HG02588 (cell line): ENCODE results near the gene ALDH3A1.
"Not testable (repeated sequence)": the region's sequence is repeated elsewhere in the genome, so short reads cannot be mapped to it uniquely, and the experiment has no call there.

Experiments
- ATAC-seq: cut with Tn5 transposase; IDR thresholded peaks from one replicate; pipeline ENCODE4 v1.9.1; 2021; ENCODE audit warnings: mild to moderate bottlenecking, moderate library complexity; ENCODE audit not compliant: unreplicated experiment

Gene ALDH3A1

DNA sequence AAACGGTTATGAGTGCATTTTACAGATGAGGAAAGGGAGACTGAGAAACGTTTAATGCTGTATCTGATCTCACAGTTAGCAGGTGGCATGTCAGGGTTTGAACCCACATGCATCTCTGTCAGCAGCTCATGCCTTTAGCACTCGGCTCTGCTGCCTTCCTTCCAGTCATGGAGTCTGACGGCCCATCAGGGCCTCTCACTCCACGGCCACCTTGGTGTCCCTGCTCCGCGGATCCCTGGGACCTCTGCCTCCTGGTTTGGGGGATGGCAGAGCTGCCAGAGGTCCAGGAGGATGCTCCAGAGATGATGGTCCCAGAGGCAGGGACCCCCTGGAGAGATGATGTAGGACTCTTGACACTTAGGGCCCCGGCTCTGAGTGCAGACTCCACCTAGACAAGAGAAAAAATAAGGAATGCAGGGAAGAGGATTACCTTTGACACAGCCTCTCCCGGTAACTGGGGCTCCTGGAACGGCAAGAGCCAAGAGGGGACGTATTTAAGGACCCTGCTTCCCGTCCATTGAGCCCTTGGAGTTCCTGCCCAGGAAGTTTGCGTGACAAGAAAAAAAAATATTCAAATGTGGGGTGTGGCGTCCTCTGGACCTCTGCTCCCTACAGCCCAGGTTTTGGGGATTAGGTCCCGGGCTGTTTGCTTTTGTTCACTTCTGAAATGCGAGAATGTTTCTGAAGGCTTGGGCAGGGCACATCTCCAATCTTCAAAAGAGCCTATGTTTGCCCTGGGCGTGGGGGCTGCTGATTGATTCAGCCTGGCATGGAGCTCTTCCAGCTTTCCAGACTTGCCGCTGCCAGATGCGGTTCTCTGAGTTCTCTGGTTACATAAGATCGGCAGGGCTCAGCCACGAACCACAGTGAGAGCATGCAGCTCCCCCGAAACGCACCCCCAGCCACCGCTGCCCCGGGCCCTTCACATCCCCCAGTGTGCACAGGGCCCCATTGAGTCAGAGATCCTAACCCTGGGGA lies at the start of gene ALDH3A1:
TSS of gene ALDH3A1 (minus strand) at position 470 of the 978 bp plus-strand sequence. CDS start 3,169 bp downstream, outside the sequence.
- ATAC-seq, result no peak

DNA sequence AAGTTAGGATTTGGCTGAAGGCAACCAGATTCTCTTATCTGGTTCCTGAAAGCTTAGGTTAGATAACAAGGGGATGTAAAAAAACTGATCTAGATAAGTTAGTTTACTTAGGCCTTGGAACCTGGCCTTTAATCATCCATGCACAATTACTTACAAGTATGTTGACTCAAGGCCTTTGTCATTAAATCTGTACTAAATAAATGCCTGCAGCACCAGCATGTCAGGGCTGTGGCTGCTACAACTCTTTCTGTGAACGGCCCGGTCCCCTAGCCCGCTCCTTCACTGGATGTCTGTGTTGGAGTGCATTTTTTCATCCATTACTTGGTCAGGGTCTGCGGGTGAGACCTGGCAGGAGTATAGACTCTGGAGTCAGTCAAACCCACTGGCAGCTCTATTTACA lies 48.4 kb upstream of the ALDH3A1 start:
- no peak for ATAC-seq

DNA sequence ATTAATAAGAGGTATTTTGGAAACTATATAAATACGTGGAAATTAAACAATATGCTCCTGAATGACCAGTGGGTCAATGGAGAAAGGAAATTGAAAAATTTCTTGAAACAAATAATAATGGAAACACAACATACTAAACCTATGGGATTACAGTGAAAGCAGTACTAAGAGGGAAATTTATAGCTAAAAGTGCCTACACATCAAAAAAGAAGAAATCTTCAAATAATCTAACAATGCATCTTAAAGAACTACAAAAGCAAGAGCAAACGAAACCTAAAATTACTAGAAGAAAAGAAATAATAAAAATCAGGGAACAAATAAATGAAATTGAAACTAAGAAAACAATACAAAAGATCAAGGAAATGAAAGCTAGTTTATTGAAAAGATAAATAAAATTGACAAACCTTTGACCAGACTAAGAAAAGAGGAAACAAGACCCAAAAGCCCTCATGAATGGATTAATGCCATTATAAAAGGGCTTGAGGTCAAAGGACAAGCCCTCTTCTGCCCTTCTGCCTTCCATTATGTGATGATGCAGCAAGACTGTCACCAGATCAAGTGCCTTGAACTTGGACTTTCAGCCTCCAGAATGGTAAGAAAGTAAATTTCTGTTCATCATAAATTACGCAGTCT lies 43.9 kb upstream of the ALDH3A1 start:
- no peak for ATAC-seq

DNA sequence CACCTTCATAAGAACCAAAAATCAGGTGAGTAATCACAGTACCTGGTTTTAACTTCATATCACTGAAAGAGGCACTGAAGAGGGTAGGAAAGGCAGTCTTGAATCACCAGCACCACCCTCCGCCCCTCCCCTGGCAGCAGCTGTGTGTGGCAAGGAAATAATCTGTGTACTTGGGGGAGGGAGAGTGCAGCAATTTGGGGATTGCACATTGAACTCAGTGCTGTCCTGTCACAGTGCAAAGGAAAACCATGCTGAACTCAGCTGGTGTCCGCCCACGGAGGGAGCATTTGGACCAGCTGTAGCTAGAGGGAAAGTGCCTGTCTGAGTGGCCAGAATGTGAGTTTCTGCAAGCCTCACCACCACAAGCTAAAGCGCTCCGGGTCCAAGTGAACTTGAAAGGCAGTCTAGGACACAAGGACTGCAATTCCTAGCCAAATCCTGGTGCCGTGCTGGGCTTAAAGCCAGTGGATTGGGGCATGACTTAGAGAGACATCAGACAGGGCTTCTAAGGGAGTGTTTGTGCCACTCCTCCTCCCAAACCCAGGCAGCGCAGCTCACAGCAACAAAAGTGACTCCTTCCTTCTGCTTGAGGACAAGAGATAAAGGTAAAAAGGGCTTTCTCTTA lies 39.7 kb upstream of the ALDH3A1 start:
- no peak for ATAC-seq

DNA sequence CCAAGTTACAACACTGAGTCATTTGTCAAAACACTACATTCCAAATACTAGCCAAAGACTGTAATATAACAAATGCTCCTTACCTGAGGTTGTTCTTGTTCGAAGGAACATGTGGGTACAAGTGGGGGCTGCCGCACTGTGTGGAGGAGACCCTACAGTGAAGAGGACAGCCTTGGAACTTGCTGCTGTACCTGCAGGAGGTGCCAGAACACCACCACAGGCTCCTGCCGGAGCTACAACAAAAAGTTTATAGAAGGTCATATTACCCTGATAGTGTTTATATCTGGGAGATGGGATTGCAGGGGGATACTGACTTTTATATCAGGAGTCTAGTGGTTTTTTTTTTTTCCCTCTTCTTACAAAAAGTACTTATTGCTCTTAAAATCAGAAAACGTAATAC lies 37.8 kb upstream of the ALDH3A1 start:
- no peak for ATAC-seq

DNA sequence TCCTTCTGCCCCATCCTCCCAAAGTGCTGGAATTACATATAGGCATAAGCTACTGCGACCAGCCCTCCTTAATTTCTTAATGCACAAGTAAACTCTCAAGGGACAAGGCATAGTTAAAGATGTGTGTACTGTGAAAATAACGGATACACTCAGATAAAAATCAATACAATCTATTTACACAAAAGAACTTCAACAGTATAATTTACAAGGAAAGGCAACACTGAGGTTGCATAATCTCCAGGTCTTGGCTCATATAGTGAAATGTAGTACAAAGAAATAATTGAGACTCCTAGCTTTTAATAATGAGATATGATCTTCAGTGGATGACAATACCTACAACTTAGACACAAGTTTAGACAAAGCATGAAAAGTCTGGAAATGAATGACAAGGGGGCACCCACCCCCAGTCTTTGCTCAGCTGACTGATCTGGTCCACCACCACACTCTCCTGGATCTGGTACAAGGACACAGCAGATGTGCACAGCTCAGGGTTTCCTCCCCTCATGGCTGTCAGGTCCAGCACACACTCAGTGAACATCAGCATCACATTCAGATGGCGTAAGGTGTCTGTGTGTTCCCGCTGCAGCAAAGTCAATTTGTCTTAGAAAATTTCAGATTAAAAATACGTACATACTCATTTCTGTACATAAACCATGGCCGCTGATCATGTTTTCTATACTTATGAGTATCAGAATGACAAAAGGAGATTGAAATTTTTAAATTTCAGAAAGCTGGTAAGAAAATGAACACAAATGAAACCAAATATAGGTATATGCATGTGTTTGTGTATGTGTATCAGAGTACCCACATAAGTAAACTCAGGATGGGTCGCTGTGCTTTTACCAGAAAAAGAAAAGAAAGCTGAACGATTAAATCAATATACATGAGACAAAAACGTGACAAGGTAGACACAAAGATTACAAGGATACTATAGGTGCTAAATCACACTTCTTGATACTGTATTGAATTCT lies 33.7 kb upstream of the ALDH3A1 start:
- no peak for ATAC-seq

DNA sequence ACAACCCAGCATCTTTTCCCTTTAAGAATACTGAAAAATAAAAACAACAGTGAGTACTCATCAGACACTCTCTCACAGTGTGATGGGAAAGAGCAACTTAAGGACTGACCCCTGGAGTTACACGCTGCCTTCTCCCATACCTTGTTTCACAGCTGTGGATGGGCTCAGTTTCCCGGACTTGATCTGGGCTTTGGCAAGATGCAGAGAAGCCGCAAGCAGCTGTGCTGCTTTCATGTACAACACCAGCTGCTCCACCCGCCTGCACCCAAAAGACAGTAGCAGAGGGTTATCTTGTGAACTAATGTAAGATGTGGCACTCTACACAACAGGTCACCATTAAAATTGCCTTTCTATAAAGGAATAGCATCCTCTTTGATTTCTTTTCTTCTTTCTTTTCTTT lies 32.7 kb upstream of the ALDH3A1 start:
- ATAC-seq, result no peak

DNA sequence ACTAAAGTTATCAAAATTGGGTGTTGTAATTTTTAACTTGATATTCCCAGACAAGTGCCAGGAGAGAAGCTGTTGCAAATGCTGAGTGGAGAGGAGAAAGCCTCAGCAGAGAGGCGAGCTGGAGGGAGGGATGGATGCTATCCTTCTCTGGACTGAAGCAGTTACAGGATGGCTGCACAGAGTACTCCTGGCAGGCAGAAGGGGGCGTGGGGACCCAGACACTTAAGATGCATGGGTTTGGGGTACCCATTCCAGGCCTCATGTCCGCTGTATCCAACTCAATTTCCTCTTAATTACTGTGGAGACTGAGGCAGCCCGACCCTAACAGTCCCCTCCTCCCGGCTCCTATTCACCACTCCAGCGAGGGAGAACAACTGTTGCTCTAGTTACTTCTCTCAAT lies 25.4 kb upstream of the ALDH3A1 start:
- no peak for ATAC-seq

DNA sequence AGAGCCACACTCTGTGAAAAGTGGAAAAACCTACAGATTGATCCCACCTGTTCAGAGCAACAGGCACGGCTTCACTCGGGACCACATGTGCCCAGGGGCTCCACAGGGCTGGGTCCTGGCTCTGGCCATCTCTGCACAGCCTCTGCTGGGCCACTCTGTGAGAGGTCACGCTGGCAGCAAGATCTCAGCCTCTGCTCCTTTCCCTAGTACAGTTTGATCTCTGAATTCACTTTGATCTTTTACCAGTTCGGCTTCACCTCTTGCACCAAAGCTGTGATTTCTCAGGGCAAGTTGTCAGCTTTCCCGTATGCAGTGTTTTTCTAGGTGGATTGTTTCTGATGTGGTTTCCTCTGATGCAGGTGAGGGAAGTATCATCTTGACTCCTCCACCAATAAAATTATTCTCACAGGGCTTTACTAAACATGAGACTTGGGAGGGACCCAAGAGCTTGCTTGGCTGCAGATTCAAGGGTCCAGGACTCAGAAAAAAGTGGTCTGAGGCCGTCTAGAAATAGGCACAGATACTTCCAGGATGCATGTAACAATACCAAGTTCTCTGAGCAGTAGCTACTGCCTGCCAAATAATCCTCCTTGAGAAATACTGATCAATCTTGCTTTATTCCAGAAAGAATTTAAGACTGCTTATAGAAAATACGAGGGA lies 24.0 kb upstream of the ALDH3A1 start:
- ATAC-seq, result no peak

DNA sequence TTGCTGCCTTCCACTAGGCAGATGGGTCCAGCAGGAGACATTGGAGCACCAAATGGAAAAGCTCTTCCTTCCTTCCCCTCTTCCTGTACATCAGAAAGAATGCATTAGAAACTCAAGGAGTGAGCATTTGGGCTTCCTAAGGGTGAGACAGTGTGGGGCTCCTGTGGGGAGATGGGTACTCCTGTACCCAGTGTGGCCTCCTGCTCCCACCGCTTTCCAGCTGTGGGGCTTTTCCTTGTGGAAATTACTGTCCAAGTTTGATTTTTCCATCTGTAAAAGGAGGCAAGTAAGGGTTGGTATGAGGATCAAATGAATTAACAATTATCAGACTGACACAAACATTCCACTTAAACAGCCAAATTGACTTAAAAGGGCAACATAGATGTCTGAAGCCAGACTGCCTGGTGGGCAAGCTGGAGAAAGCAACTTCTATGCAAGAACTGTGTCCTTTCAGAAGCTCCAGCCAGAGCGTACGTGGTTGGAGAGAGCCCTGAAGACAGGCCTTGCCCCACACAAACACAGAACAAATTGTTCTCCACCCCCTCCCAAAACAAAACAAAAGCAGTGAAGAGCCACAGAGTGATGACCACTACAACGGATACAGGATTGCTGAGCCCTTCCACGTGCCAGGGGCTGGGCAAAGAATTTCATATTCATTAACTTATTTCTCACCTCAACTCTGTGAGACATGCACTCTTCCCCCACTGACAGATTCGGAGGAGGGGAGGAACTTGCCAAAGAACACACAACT lies 23.1 kb upstream of the ALDH3A1 start:
- no peak for ATAC-seq

DNA sequence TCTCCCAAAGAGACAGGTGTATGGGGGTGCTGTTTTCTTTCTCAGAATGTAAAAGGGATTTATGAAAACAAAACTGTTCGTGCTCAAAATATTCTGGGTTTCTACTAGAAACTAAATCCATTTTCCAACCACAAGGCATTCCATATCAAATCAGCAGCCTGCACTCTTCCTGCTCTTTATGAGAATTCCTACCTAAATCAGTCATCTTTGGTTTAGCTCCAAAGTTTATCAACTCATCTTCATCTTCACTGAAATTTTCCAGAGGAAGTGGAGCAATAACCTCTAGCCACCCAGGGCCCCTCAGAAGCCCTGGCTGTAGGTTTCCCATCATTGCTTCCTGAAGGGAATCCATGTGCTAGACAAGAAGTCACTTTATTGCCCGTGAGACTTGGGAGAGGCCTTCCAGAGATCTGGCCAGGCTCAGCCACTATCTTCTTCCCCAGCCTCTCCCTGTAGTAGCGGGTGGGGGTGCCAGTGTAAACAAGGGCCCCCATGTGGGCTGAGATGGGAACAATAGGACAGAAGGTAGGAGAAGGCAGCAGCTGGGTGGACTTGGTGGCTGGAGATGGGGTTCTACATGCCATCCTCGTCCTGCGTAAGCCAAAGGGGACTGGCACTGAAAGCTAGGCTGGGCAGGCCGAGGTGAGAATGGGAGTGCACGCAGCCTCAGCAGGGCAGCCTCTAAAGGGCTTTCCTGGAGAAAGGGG lies 22.0 kb upstream of the ALDH3A1 start:
- ATAC-seq, result no peak

DNA sequence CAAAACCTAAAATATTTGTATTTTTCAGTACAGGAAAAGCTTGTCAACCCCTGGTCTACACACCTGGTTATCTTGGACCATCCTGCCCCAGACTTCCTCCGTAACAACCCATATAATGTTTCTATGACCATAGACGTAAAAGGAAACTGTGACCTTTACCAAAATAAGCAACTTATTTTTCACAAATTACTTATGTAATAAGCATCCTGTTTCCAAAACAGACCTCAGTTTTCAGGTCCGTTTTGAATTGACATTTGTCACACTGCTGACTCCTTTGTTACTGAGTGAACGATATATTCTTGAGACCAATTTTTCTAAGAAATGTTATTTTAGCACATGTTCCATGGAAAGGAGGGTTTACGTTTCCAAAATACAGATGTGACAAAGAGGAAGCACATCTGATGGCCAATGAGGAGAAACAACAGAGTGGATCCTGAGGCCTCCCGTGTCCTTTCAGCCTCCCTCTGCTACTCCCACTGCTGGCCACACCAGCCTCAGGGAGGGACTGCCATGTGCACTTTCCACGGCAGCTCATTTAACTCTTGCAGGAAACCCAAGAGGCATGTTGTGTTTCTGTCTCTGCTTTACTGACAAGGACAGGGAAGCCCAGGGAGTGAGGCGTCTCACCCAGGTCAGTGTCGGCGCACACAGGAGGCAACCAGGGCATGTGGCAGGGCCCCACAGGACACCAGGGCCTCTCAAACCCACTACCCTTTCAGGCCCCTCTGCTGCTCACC lies 20.1 kb upstream of the ALDH3A1 start:
- no peak for ATAC-seq

DNA sequence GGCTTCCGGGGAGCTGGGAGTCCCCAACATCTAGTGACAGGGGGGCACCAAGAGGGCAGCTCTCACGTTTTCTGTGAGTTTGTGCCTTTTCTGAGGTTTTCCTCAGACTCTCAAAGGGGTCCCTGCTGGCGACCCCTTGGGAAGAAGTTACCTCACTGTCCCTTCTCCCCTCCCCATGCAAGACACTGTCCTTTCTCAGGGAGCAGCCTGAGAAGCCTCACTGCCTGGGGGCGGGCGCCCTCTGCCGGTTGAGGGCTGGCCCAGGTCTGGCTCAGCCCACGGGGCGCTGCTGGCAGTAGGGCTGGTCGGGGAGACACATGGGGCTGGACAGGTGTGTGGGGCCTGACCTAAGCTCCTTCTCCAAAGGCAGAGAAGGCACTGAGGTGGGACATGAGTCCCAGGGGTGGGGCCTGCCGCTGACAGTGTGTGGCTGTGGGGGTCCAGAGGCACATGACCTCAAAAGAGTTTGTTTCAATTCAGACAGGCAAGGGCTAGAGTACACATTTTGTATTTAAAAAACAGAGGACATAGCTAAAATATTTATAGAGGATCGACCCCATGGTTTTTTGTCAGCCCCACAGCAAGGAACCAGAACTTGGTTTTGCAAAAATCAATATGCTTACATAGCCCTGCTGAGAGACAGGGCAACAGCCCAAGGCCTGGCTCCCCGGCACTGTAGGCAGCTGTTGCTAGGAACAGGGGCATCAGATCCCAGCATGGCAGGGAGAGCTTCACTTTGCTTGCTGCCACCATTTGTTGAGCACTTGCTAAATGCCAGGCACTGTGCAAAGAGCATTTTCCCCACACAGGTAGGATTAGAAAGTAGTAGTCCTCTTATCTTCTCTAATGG lies 18.5 kb upstream of the ALDH3A1 start:
- peak; percentile 64 for ATAC-seq

DNA sequence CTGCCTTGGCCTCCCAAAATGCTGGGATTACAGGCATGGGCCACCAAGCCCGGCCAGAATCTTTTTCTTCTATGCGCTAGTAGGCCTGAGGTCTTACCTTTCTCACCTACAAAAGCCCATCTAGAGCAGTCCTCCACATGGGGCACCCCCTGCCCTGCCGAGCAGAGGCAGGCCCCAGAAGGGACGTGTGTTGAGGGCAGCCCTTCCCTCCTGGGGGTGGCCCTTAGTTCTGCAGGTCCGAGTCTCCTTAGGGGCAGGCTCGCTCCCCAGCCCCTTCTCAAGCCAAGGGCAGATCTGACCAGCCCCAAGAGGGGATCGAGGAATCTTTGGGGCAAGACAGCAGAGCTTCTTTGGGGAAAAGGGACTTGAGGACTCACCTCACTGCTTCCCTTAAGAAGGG lies 17.9 kb upstream of the ALDH3A1 start:
- no peak for ATAC-seq

DNA sequence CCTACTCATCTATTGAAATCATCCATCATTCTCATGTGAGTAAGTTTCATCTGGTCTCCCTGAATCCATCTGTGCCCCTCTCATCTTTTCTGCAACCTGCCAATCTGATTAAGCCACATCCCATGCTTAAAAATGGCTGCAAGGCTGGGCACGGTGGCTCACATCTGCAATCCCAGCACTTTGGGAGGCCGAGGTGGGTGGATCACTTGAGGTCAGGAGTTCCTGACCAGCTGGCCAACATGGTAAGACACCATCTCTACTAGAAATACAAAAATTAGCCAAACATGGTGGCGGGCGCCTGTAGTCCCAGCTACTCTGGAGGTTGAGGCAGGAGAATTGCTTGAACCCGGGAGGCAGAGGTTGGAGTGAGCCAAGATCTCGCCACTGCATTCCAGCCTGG lies 15.9 kb upstream of the ALDH3A1 start:
- not testable (repeated sequence) for ATAC-seq

DNA sequence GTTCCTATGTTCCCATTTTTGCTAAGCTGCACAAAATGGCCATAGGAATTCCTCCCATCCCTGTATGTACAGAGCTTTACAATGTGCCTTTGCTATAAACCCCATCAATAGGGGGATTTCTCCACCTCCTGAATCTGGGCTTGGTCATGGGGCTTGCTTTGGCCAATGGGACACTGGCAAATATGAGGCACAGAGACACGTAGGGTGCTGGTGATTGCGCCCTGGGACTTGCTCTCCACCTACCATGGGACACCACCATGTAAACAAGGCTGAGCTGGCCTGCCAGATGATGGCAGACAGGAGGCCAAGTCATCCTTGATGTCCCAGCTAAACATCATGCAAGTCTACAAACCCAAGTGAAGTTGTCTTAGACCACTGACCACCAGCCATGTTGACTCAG lies 15.3 kb upstream of the ALDH3A1 start:
- ATAC-seq, result no peak

DNA sequence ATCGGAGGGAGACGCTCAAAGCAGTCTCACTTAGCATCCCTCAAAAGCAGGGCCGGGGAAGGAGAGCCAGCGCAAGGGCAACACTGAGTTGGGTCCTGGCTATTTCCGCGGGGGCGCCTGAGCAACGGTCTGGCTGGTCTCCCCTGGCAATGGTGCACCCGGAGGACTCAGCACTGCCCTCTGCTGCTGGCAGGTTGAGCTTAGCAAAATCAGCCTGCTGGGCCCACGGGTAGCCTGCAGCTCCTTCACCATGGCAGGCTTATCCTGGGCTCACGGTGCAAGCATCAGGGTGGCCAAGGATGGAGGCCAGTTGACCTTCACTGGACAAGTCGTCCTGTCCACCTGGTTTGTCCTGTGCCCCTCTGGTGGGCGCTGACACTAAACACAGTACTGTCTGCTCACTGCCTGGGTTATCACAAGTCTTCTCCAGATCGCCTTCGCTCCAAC lies 14.4 kb upstream of the ALDH3A1 start:
- ATAC-seq, result no peak
